Tibial artery (tissue), 4 donors: ENCODE data around the gene RAET1G.
"Not testable (repeated sequence)": the region's sequence is repeated elsewhere in the genome, so short reads cannot be mapped to it uniquely, and the experiment has no call there.

Source experiments
- DNase-seq, 2 donors: peaks; one replicate each; pipeline ENCODE4 v3.0.0-alpha.2; 2019
- H3K27ac ChIP-seq, 2 donors: fragments of 200-600 bp; sonication (generic) in 1 of 2; 1 replicate in 1 of 2; 2 replicates in 1 of 2; pipeline ENCODE4 v1.5.1; 2018 to 2019; ENCODE audit warnings: mild to moderate bottlenecking in 1 of 2
- H3K27me3 ChIP-seq, 2 donors: fragments of 200-600 bp; sonication (generic) in 1 of 2; one replicate each; pipeline versions ENCODE4 v1.5.1 to v1.6.0; 2016 to 2019
- H3K36me3 ChIP-seq, 3 donors: fragments of 200-600 bp; sonication (generic) in 2 of 3; one replicate each; pipeline ENCODE4 v1.5.1; 2016 to 2019; ENCODE audit warnings: mild to moderate bottlenecking in 2 of 3
- H3K4me1 ChIP-seq, 4 donors: fragments of 200-600 bp; sonication (generic) in 2 of 4; 1 replicate in 3 of 4; 2 replicates in 1 of 4; pipeline ENCODE4 v1.5.1; 2016 to 2019
- H3K4me3 ChIP-seq, 2 donors: fragments of 200-600 bp; sonication (generic) in 1 of 2; 1 replicate in 1 of 2; 2 replicates in 1 of 2; pipeline ENCODE4 v1.5.1; 2018 to 2019; ENCODE audit warnings: mild to moderate bottlenecking in 2 of 2
- H3K9me3 ChIP-seq, 3 donors: fragments of 200-600 bp; sonication (generic) in 1 of 3; one replicate each; pipeline ENCODE4 v1.5.1; 2016 to 2019
- CTCF ChIP-seq, 2 experiments: fragments of 200-600 bp in 1 of 2; fragments of 450-650 bp in 1 of 2; IDR thresholded peaks; one replicate each; pipeline ENCODE4 v1.5.1; 2017 to 2019; ENCODE audit warnings: antibody characterized with exemption in 2 of 2, mild to moderate bottlenecking in 1 of 2, moderate library complexity in 1 of 2
- intact Hi-C: fragments of 100-400 bp; cut with DNase I; formaldehyde crosslinking; loops from one replicate; pipeline ENCODE4 v1.15.0; 2023; ENCODE audit warnings: low total_unique reads

RAET1G gene

GRCh38 chr6:149934249-149935156, 11.6 kb upstream of the RAET1G start:
- peak; percentile 79 to 88 for TF ChIP-seq CTCF (IDR thresholded peaks at IDR 0.05)
- peak in 1 of 2 donors; percentile 69 for DNase-seq
- Histone ChIP-seq H3K27ac (no peak overlapping the region), H3K4me1 (peaks cover 0 to 11% (median 10%) of the 10 kb centered on the region in 4 donors), H3K9me3 (no peaks in the 10 kb centered on the region), H3K4me3 (no peak overlapping the region), H3K36me3 (no peaks in the 10 kb centered on the region), H3K27me3 (peaks cover 14 to 89% of the 10 kb centered on the region in 2 donors)
- intact Hi-C loops, result loop anchor here (1.0 kb wide), 1 partner anchor 83 kb away; no protein-coding TSS in a partner anchor

GRCh38 chr6:149933461-149933860, 10.5 kb upstream of the RAET1G start:
- no peak for DNase-seq
- intact Hi-C loops, result no loop called here
- no peaks in the 10 kb centered on the region for H3K36me3 ChIP-seq
- peaks cover 0 to 5% (median 4%) of the 10 kb centered on the region in 4 donors for H3K4me1 ChIP-seq
- peaks cover 6 to 90% of the 10 kb centered on the region in 2 donors for H3K27me3 ChIP-seq
- H3K27ac ChIP-seq, result no peak overlapping the region
- no peaks in the 10 kb centered on the region for H3K9me3 ChIP-seq
- H3K4me3 ChIP-seq, result no peak overlapping the region
- no peak for TF ChIP-seq CTCF (IDR thresholded peaks at IDR 0.05)

- no peak for TF ChIP-seq CTCF (IDR thresholded peaks at IDR 0.05)
- no peaks in the 10 kb centered on the region for H3K36me3 ChIP-seq
- H3K4me1 ChIP-seq, result peaks cover 0 to under 1% (median under 1%) of the 10 kb centered on the region in 4 donors
- intact Hi-C loops, result no loop called here
- H3K27me3 ChIP-seq, result peaks cover 4 to 87% of the 10 kb centered on the region in 2 donors
- no peak overlapping the region for H3K27ac ChIP-seq
- no peak overlapping the region for H3K4me3 ChIP-seq
- peak in 1 of 2 donors; percentile 24 for DNase-seq
- H3K9me3 ChIP-seq, result no peaks in the 10 kb centered on the region
These were observed 10.1 kb upstream of the RAET1G start for GRCh38 chr6:149933036-149933435.

- intact Hi-C loops, result no loop called here
- no peak overlapping the region for H3K27ac ChIP-seq
- H3K36me3 ChIP-seq, result no peaks in the 10 kb centered on the region
- peak in 1 of 2 donors; percentile 11 for DNase-seq
- H3K9me3 ChIP-seq, result no peaks in the 10 kb centered on the region
- no peak overlapping the region for H3K4me3 ChIP-seq
- H3K27me3 ChIP-seq, result peaks cover 4 to 74% of the 10 kb centered on the region in 2 donors
- H3K4me1 ChIP-seq, result peaks cover 0 to under 1% (median under 1%) of the 10 kb centered on the region in 4 donors
- TF ChIP-seq CTCF (IDR thresholded peaks at IDR 0.05), result no peak
These were observed 8.6 kb upstream of the RAET1G start for GRCh38 chr6:149931501-149931900.

- peak in 1 of 2 experiments; percentile 10 for TF ChIP-seq CTCF (IDR thresholded peaks at IDR 0.05)
- Histone ChIP-seq H3K27ac (no peak overlapping the region), H3K36me3 (no peaks in the 10 kb centered on the region), H3K4me1 (peaks cover 0 to 12% (median 7%) of the 10 kb centered on the region in 4 donors), H3K27me3 (peaks cover 0 to 53% of the 10 kb centered on the region in 2 donors), H3K9me3 (no peaks in the 10 kb centered on the region), H3K4me3 (no peak overlapping the region)
- no peak for DNase-seq
- intact Hi-C loops, result loop anchor here (10.0 kb wide), 1 partner anchor 215 kb away; the partner anchor contains the start of gene LATS1
These were observed 6.5 kb upstream of the RAET1G start for GRCh38 chr6:149929422-149929821.

GRCh38 chr6:149927025-149927424, 4.1 kb upstream of the RAET1G start:
- not testable (repeated sequence) for H3K9me3 ChIP-seq, H3K4me3 ChIP-seq, H3K27ac ChIP-seq, DNase-seq, H3K36me3 ChIP-seq
- Histone ChIP-seq H3K4me1 (peaks cover 0 to 27% (median 19%) of the 10 kb centered on the region in 4 donors), H3K27me3 (peaks cover 0 to 34% of the 10 kb centered on the region in 2 donors)
- intact Hi-C loops, result loop anchor here (10.0 kb wide), 1 partner anchor 212 kb away; the partner anchor contains the start of gene LATS1
